Activated CD8-positive, alpha-beta T cell treated with anti-CD3 and anti-CD28 coated beads, Interleukin-2, amount 10 ng/mL, durations not matched to agents 7 days and 5 days (primary cell): ENCODE data around the gene PLEKHG3. TPM values are rescaled to one million over a fixed set of nuclear protein-coding genes. Genes with fewer than 3 reads are reported as not detected.

Experiments
- ATAC-seq: fragments of 150-1000 bp; cut with Tn5 transposase; one replicate; pipeline ENCODE4 v1.10.0; 2021; ENCODE audit warnings: moderate library complexity
- CTCF ChIA-PET: fragments of 350-600 bp; sonication (Branson Sonifier 250); formaldehyde crosslinking; loops from one replicate; lab custom pipeline; 2021; ENCODE audit warnings: antibody characterized with exemption; lab: Charles Lee
- POLR2A ChIA-PET: fragments of 350-600 bp; sonication (Branson Sonifier 250); formaldehyde crosslinking; loops from one replicate; lab custom pipeline; 2021; ENCODE audit warnings: antibody characterized with exemption; lab: Charles Lee
- DNase-seq: peaks from one replicate; pipeline ENCODE4 v3.0.0-alpha.2; 2020
- H3K27ac Mint-ChIP-seq: one replicate; pipeline ENCODE4 v1.8.0; 2021; ENCODE audit warnings: mild to moderate bottlenecking, mixed read lengths
- H3K27me3 Mint-ChIP-seq: one replicate; pipeline ENCODE4 v1.8.0; 2021; ENCODE audit warnings: low read depth, mixed read lengths
- H3K36me3 Mint-ChIP-seq: one replicate; pipeline ENCODE4 v1.8.0; 2021; ENCODE audit warnings: low read depth, mixed read lengths
- H3K4me1 Mint-ChIP-seq: one replicate; pipeline ENCODE4 v1.8.0; 2021; ENCODE audit warnings: low read depth, mixed read lengths
- H3K4me3 Mint-ChIP-seq: one replicate; pipeline ENCODE4 v1.8.0; 2021; ENCODE audit warnings: mild to moderate bottlenecking, mixed read lengths
- H3K9me3 Mint-ChIP-seq: one replicate; pipeline ENCODE4 v1.8.0; 2022; ENCODE audit warnings: mixed read lengths; ENCODE audit not compliant: insufficient read depth
- total RNA-seq, 2 experiments: library from RNA; stranded (reverse); gene quantifications; one replicate each; pipeline ENCODE4 v1.2.3, GENCODE V29; 2021

The PLEKHG3 gene
- total RNA-seq, 2 experiments from 2014 or later: 7.3 to 7.8 TPM

- H3K27ac Mint-ChIP-seq: peak overlapping the region; percentile 80
- ChIA-PET CTCF (no interaction called here), POLR2A (interaction anchor here (0.6 to 0.7 kb wide), 2 partner anchors 14 to 18 kb away, joined by 3 read pairs; no protein-coding TSS in a partner anchor)
- ATAC-seq (peak; percentile 82), DNase-seq (peak; percentile 62)
- peak overlapping the region; percentile 9 for H3K4me3 Mint-ChIP-seq
- no peaks in the 10 kb centered on the region for H3K9me3 Mint-ChIP-seq
- H3K27me3 Mint-ChIP-seq: peaks cover 10% of the 10 kb centered on the region
- H3K36me3 Mint-ChIP-seq: peaks cover 5% of the 10 kb centered on the region
- peaks cover 54% of the 10 kb centered on the region for H3K4me1 Mint-ChIP-seq
Observed at GRCh38 chr14:64722842-64723447, 18.7 kb downstream of the PLEKHG3 start.

DNA sequence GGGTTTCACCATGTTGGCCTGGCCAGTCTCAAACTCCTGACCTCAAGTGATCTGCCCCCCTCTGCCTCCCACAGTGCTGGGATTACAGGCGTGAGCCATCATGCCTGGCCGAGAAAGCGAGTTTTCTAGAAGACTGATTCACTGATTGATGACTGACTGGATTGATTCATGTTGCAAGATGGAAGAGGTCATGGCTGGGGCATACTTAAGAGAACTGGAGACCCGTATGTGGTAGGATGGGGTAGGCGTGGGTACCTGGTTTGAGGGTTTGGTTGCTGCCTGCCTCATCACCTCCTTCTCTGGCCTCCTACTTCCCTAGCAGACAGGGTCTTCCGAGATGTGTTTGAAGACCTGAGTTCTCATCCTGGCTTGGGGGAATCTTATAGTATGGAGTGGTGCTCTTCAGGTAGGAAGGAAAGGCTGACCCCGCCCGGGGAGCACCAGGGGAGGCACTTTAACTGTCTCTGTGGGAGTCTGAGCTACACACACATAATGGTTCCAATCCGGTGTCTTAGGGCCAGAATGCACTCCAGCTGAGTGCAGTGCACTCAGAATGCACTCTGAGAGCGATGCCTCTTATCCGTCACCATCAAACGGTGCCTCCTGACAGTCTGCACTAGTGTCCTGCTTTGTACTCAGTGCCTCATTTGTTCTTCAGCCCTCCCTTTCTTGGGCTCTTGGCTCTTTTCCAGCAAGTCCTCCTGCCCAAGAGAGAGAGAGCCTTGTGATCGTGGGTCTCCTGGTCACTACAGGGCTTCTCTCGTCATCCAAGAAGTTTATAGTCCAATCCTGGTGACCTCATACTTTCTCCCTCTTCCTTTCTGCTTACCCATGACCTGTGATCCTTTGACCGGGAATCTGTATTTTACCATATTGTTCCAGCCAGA lies 19.7 kb downstream of the PLEKHG3 start:
- H3K27me3 Mint-ChIP-seq: peaks cover 5% of the 10 kb centered on the region
- DNase-seq (no peak), ATAC-seq (no peak)
- POLR2A ChIA-PET: interaction anchor here (1.0 kb wide), 1 partner anchor 19 kb away, joined by 5 read pairs; the partner anchor contains the start of gene PLEKHG3
- H3K9me3 Mint-ChIP-seq: no peaks in the 10 kb centered on the region
- H3K27ac Mint-ChIP-seq: peak overlapping the region; percentile 68
- peaks cover 61% of the 10 kb centered on the region for H3K4me1 Mint-ChIP-seq
- H3K36me3 Mint-ChIP-seq: peaks cover 5% of the 10 kb centered on the region
- CTCF ChIA-PET: interaction anchor here (1.0 kb wide), 1 partner anchor 173 kb away, joined by 3 read pairs; no protein-coding TSS in a partner anchor
- H3K4me3 Mint-ChIP-seq: no peak overlapping the region

DNA sequence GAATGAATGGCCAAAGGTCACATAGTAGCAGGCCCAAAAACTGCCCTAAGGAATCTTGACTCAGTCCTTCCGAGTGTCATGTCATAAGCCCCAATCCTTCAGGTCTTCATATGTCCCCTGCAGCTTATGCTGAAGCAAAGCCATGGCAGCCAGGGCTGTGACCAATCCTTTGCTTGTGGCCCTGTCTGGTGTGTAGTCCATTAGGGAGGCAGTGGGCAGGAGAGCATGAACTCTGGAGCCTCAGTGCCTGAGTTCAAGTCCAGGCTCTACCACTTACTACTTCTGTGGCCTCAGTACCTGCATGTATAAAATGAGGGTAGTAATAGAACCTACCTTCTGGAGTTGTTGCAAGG lies 20.3 kb downstream of the PLEKHG3 start:
- POLR2A ChIA-PET: interaction anchor here (1.0 kb wide), 1 partner anchor 20 kb away, joined by 5 read pairs; the partner anchor contains the start of gene PLEKHG3
- Mint-ChIP-seq H3K27me3 (peaks cover 4% of the 10 kb centered on the region), H3K4me1 (peaks cover 65% of the 10 kb centered on the region), H3K9me3 (no peaks in the 10 kb centered on the region), H3K27ac (peak overlapping the region; percentile 68), H3K4me3 (no peak overlapping the region), H3K36me3 (peaks cover 5% of the 10 kb centered on the region)
- no peak for DNase-seq
- CTCF ChIA-PET: interaction anchor here (1.0 kb wide), 1 partner anchor 172 kb away, joined by 3 read pairs; no protein-coding TSS in a partner anchor
- no peak for ATAC-seq

DNA sequence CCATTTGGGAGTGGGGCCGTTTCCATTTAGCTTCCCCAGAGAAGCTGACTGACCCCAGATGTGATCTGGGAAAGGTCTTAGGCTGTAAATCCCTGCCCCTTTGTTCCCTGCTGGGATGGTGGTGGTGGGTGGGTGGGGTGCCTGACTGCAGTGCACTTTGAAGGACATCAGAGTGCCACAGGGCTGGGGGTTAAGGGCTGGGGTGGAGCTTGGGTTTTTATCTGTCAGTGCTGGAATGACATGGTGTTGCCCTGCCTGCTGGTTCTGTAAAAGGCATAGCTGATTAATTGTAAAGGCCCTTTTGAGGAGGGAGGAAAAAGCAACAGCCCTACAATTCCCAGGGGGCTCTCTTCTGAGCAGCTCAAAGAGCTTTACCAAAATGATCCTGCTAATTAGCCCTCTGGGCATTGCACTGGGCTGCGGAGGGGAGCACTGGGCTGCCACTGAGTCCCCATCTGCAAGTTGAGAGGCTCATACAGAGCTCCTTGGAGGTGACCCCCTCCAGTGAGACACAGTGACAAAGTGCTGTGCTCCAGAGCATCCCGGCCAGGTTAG lies 21.1 kb downstream of the PLEKHG3 start:
- DNase-seq (no peak), ATAC-seq (no peak)
- Mint-ChIP-seq H3K27me3 (peaks cover 4% of the 10 kb centered on the region), H3K4me3 (no peak overlapping the region), H3K36me3 (peaks cover 5% of the 10 kb centered on the region), H3K9me3 (no peaks in the 10 kb centered on the region), H3K27ac (no peak overlapping the region), H3K4me1 (peaks cover 68% of the 10 kb centered on the region)
- POLR2A ChIA-PET: no interaction called here
- CTCF ChIA-PET: interaction anchor here (0.7 to 1.3 kb wide), 3 partner anchors 8 to 172 kb away, joined by 3 read pairs; no protein-coding TSS in a partner anchor

GRCh38 chr14:64725879-64726584 lies 21.8 kb downstream of the PLEKHG3 start:
- ATAC-seq (no peak), DNase-seq (no peak)
- H3K36me3 Mint-ChIP-seq: peaks cover 5% of the 10 kb centered on the region
- peaks cover 69% of the 10 kb centered on the region for H3K4me1 Mint-ChIP-seq
- no peak overlapping the region for H3K4me3 Mint-ChIP-seq
- H3K9me3 Mint-ChIP-seq: no peaks in the 10 kb centered on the region
- no peak overlapping the region for H3K27ac Mint-ChIP-seq
- ChIA-PET POLR2A (no interaction called here), CTCF (interaction anchor here (1.3 kb wide), 1 partner anchor 9 kb away, joined by 3 read pairs; no protein-coding TSS in a partner anchor)
- H3K27me3 Mint-ChIP-seq: no peaks in the 10 kb centered on the region

DNA sequence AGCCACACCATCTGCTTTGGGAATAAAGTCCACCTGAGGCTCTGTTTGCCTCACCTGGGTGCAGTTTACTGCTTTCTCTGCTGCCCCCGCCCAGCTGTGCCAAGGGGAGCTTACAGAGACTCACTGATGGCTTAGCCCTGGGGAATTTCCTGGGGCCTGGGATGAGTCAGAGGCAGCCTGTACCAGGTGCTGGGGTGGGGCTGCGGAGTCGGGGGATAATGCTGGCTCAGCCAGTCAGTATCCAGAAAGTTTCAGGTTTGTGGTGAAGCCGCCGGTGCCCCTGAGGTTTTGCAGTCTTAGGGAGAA lies 22.3 kb downstream of the PLEKHG3 start:
- no peak for DNase-seq
- H3K36me3 Mint-ChIP-seq: peaks cover 5% of the 10 kb centered on the region

DNA sequence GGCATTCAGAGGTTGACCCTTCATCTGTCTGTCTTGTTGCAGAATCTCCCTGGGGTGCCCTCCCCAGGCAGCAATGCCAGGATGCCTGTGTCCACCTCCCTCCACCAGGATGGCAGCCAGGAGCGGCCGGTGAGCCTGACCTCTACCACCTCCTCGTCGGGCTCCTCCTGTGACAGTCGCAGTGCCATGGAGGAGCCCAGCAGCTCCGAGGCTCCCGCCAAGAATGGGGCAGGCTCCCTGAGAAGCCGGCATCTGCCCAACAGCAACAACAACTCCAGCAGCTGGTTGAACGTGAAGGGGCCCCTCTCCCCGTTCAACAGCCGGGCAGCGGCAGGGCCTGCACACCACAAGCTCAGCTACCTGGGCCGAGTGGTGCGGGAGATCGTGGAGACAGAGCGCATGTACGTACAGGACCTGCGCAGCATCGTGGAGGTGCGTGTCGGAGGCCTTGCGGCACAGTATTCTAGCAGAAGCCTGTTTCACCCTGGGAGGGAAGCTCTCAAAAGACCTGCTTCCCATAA lies 23.4 kb downstream of the PLEKHG3 start:
- CTCF ChIA-PET: no interaction called here
- peaks cover 5% of the 10 kb centered on the region for H3K36me3 Mint-ChIP-seq
- no peak overlapping the region for H3K4me3 Mint-ChIP-seq
- H3K9me3 Mint-ChIP-seq: no peaks in the 10 kb centered on the region
- POLR2A ChIA-PET: no interaction called here
- no peak for ATAC-seq
- peaks cover 55% of the 10 kb centered on the region for H3K4me1 Mint-ChIP-seq
- no peaks in the 10 kb centered on the region for H3K27me3 Mint-ChIP-seq
- DNase-seq: no peak
- no peak overlapping the region for H3K27ac Mint-ChIP-seq

More for the DNA sequence above, 22.3 kb downstream of the PLEKHG3 start:
- Mint-ChIP-seq H3K27ac (no peak overlapping the region), H3K9me3 (no peaks in the 10 kb centered on the region), H3K27me3 (no peaks in the 10 kb centered on the region), H3K4me1 (peaks cover 66% of the 10 kb centered on the region), H3K4me3 (no peak overlapping the region)
- no peak for ATAC-seq
- POLR2A ChIA-PET: no interaction called here
- CTCF ChIA-PET: no interaction called here

DNA sequence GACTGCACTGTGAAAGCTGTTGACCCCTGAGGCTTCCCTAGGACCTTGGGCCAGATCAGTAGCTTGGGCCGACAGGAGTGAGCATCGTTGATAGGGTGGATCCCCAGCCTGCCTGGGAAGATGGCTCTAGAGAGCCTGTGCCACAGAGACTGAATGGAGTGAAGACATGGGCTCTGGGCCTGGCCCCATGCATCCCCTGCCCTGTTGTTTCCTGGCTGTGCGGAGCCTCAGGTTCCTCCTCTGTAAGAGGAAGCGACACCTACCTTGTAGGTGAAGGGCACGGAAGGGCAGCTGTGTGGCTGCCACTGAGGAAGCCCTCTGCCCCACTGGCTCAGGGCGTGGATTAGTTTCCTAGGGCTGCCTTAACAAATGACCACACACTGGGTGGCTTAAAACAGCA lies 23.9 kb downstream of the PLEKHG3 start:
- H3K27me3 Mint-ChIP-seq: no peaks in the 10 kb centered on the region
- H3K36me3 Mint-ChIP-seq: peaks cover 5% of the 10 kb centered on the region
- H3K4me1 Mint-ChIP-seq: peaks cover 50% of the 10 kb centered on the region
- H3K4me3 Mint-ChIP-seq: no peak overlapping the region
- H3K27ac Mint-ChIP-seq: no peak overlapping the region
- ChIA-PET CTCF (no interaction called here), POLR2A (no interaction called here)
- no peak for DNase-seq
- no peaks in the 10 kb centered on the region for H3K9me3 Mint-ChIP-seq
- ATAC-seq: no peak

DNA sequence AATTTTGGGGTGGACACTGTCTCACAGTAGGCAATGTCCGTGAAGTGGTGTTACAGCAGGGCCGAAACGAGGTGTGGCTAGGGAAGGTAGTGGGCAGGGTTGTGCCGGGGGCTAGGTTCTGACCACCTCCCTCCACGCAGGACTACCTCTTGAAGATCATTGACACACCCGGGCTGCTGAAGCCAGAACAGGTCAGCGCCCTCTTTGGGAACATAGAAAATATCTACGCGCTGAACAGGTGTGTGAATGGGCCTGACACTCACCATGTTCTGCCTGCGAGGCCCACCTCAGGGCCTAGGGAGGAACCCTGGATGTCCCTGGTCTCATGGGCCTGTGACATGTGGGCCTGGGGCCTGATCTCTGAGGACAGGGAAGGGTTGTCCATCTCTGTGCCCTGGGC lies 24.6 kb downstream of the PLEKHG3 start:
- H3K27me3 Mint-ChIP-seq: no peaks in the 10 kb centered on the region
- CTCF ChIA-PET: no interaction called here
- ATAC-seq (no peak), DNase-seq (no peak)
- no peak overlapping the region for H3K27ac Mint-ChIP-seq
- no peaks in the 10 kb centered on the region for H3K9me3 Mint-ChIP-seq
- peaks cover 46% of the 10 kb centered on the region for H3K4me1 Mint-ChIP-seq
- POLR2A ChIA-PET: no interaction called here
- H3K4me3 Mint-ChIP-seq: no peak overlapping the region
- peaks cover 2% of the 10 kb centered on the region for H3K36me3 Mint-ChIP-seq

- ChIA-PET POLR2A (no interaction called here), CTCF (interaction anchor here (0.7 kb wide), 1 partner anchor 32 kb away, joined by 3 read pairs; no protein-coding TSS in a partner anchor)
- ATAC-seq: no peak
- peaks cover 45% of the 10 kb centered on the region for H3K4me1 Mint-ChIP-seq
- H3K27me3 Mint-ChIP-seq: no peaks in the 10 kb centered on the region
- H3K9me3 Mint-ChIP-seq: no peaks in the 10 kb centered on the region
- no peaks in the 10 kb centered on the region for H3K36me3 Mint-ChIP-seq
- no peak overlapping the region for H3K4me3 Mint-ChIP-seq
- no peak for DNase-seq
- H3K27ac Mint-ChIP-seq: peak overlapping the region; percentile 70
Observed at GRCh38 chr14:64729386-64730060, 25.3 kb downstream of the PLEKHG3 start.

DNA sequence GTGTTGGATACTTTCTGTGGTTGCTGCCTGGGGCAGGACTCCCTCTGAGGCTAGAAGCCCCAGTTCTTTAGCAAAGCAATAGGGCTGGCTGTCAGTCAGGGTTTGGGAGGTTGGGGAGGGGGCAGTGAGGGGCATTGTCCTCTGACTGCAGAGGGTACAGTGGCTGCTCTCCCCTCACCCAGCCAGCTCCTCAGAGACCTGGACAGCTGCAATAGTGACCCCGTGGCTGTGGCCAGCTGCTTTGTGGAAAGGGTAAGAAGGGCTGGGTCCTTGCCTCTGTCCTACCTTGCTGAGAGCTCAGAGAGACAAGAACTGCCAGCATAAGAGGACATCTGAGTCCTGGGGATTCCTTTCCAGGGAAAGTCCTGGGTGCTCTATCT lies 25.8 kb downstream of the PLEKHG3 start:
- Mint-ChIP-seq H3K36me3 (no peaks in the 10 kb centered on the region), H3K9me3 (no peaks in the 10 kb centered on the region), H3K4me3 (no peak overlapping the region), H3K4me1 (peaks cover 45% of the 10 kb centered on the region), H3K27me3 (peaks cover 2% of the 10 kb centered on the region), H3K27ac (peak overlapping the region; percentile 70)
- CTCF ChIA-PET: interaction anchor here (0.7 kb wide), 1 partner anchor 32 kb away, joined by 3 read pairs; no protein-coding TSS in a partner anchor
- no peak for ATAC-seq
- POLR2A ChIA-PET: no interaction called here
- DNase-seq: no peak
